ENCODE measurements around the gene CTIF. TPM values are rescaled to one million over a fixed set of nuclear protein-coding genes. Genes with fewer than 3 reads are reported as not detected.

The CTIF gene
- total and polyA plus RNA-seq, 2 experiments from 2014 or later, result 8.6 to 14.4 TPM

DNA sequence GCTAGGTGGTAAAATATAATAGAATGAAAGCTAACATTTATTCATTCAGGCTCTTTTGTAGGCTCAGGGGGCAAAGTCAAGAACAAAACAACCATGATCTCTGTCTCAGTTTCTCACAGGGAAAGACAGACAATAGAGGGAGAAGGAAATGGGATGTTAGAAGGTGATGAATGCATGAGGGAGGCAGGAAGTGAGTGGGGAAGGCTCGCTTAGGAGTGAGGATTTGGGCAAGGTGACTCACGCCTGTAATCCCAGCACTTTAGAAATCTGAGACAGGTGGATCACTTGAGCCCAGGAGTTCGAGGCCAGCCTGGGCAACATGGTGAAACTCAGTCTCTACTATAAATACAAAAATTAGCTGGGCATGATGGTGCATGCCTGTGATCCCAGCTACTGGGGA is 88.4 kb downstream of the CTIF start (continued):
- TF ChIP-seq, protein P1, sequence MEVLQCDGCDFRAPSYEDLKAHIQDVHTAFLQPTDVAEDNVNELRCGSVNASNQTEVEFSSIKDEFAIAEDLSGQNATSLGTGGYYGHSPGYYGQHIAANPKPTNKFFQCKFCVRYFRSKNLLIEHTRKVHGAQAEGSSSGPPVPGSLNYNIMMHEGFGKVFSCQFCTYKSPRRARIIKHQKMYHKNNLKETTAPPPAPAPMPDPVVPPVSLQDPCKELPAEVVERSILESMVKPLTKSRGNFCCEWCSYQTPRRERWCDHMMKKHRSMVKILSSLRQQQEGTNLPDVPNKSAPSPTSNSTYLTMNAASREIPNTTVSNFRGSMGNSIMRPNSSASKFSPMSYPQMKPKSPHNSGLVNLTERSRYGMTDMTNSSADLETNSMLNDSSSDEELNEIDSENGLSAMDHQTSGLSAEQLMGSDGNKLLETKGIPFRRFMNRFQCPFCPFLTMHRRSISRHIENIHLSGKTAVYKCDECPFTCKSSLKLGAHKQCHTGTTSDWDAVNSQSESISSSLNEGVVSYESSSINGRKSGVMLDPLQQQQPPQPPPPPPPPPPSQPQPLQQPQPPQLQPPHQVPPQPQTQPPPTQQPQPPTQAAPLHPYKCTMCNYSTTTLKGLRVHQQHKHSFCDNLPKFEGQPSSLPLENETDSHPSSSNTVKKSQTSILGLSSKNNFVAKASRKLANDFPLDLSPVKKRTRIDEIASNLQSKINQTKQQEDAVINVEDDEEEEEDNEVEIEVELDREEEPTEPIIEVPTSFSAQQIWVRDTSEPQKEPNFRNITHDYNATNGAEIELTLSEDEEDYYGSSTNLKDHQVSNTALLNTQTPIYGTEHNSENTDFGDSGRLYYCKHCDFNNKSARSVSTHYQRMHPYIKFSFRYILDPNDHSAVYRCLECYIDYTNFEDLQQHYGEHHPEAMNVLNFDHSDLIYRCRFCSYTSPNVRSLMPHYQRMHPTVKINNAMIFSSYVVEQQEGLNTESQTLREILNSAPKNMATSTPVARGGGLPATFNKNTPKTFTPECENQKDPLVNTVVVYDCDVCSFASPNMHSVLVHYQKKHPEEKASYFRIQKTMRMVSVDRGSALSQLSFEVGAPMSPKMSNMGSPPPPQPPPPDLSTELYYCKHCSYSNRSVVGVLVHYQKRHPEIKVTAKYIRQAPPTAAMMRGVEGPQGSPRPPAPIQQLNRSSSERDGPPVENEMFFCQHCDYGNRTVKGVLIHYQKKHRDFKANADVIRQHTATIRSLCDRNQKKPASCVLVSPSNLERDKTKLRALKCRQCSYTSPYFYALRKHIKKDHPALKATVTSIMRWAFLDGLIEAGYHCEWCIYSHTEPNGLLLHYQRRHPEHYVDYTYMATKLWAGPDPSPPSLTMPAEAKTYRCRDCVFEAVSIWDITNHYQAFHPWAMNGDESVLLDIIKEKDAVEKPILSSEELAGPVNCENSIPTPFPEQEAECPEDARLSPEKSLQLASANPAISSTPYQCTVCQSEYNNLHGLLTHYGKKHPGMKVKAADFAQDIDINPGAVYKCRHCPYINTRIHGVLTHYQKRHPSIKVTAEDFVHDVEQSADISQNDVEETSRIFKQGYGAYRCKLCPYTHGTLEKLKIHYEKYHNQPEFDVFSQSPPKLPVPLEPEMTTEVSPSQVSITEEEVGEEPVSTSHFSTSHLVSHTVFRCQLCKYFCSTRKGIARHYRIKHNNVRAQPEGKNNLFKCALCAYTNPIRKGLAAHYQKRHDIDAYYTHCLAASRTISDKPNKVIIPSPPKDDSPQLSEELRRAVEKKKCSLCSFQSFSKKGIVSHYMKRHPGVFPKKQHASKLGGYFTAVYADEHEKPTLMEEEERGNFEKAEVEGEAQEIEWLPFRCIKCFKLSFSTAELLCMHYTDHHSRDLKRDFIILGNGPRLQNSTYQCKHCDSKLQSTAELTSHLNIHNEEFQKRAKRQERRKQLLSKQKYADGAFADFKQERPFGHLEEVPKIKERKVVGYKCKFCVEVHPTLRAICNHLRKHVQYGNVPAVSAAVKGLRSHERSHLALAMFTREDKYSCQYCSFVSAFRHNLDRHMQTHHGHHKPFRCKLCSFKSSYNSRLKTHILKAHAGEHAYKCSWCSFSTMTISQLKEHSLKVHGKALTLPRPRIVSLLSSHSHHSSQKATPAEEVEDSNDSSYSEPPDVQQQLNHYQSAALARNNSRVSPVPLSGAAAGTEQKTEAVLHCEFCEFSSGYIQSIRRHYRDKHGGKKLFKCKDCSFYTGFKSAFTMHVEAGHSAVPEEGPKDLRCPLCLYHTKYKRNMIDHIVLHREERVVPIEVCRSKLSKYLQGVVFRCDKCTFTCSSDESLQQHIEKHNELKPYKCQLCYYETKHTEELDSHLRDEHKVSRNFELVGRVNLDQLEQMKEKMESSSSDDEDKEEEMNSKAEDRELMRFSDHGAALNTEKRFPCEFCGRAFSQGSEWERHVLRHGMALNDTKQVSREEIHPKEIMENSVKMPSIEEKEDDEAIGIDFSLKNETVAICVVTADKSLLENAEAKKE (CRISPR knock-in tag; IDR thresholded peaks at IDR 0.05), result no peak

DNA sequence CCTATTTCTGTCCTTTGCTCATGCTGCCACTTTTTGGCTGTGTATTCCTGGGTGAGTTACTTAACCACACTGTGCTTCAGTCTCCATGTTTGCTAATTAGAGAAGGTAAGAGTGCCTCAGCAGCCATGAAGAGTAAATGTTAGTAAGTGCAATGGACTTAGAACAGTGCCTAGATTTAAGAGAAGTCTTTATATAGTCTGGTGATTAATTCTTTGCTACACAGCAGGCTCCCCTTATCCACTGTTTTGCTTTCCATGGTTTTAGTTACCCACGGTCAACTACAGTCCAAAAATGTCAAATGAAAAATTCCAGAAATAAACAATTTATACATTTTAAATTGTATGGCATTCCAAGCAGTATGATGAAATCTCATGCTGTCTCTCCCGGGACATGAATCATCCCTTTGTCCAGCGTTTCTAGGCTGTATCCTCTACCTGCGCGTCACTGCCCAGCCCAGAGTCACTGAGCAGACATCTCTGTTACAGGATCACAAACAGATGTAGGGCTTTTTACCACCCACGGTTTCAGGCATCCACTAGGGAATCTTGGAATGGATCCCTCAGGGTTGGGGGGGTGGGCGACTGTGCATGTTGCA is 91.0 kb downstream of the CTIF start:
- H3K27me3 ChIP-seq (ENCODE audit: insufficient read depth), result no peaks in the 10 kb centered on the region
- ATAC-seq (no peak; the same call in 1 of the 3 replicates), DNase-seq (ENCODE audit: low spot score) (no peak)
- Mint-ChIP-seq H3K27ac (0 out of 2 replicates have a peak overlapping the region, but pooled peaks have one; percentile 44), H3K27me3 (ENCODE audit: insufficient read depth, low read depth, poor library complexity) (peaks cover 6% of the 10 kb centered on the region), H3K4me1 (peaks cover 16% of the 10 kb centered on the region), H3K36me3 (ENCODE audit: low read depth) (peaks cover 2% of the 10 kb centered on the region; the same call in 1 of the 3 replicates), H3K4me3 (no peak overlapping the region), H3K9me3 (no peaks in the 10 kb centered on the region)
- H4K20me1 ChIP-seq (replicated peaks; ENCODE audit: insufficient read depth), result no peaks in the 10 kb centered on the region
- no peak overlapping the region for H3K27ac ChIP-seq (ENCODE audit: low read depth)
- H3F3A ChIP-seq (replicated peaks; ENCODE audit: low read depth), result no peaks in the 10 kb centered on the region
- no peak overlapping the region for H3K4me2 ChIP-seq
- H3K79me2 ChIP-seq (replicated peaks; ENCODE audit: insufficient read depth), result no peaks in the 10 kb centered on the region
- no peak overlapping the region for H3K4me3 ChIP-seq
- no peaks in the 10 kb centered on the region for H3K36me3 ChIP-seq (ENCODE audit: insufficient read depth)
- H2AFZ ChIP-seq, result no peak overlapping the region
- H3K4me1 ChIP-seq (ENCODE audit: insufficient read depth), result no peaks in the 10 kb centered on the region; the same call in 1 of the 2 replicates
- no peaks in the 10 kb centered on the region for H3K9me2 ChIP-seq (ENCODE audit: insufficient read depth)
- no peak for TF ChIP-seq EZH2phosphoT487 (IDR thresholded peaks at IDR 0.05; ENCODE audit: unreplicated experiment)
- TF ChIP-seq, protein P1 (CRISPR knock-in tag; IDR thresholded peaks at IDR 0.05), result no peak
- TF ChIP-seq, protein P2, sequence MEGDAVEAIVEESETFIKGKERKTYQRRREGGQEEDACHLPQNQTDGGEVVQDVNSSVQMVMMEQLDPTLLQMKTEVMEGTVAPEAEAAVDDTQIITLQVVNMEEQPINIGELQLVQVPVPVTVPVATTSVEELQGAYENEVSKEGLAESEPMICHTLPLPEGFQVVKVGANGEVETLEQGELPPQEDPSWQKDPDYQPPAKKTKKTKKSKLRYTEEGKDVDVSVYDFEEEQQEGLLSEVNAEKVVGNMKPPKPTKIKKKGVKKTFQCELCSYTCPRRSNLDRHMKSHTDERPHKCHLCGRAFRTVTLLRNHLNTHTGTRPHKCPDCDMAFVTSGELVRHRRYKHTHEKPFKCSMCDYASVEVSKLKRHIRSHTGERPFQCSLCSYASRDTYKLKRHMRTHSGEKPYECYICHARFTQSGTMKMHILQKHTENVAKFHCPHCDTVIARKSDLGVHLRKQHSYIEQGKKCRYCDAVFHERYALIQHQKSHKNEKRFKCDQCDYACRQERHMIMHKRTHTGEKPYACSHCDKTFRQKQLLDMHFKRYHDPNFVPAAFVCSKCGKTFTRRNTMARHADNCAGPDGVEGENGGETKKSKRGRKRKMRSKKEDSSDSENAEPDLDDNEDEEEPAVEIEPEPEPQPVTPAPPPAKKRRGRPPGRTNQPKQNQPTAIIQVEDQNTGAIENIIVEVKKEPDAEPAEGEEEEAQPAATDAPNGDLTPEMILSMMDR (conservative IDR thresholded peaks at IDR 0.05; ENCODE audit: low read depth in 2 of 2), result no peak
- no peak for TF ChIP-seq ZNF331 (CRISPR knock-in tag; IDR thresholded peaks at IDR 0.05; ENCODE audit: low read depth)
- TF ChIP-seq ZNF114 (CRISPR knock-in tag; IDR thresholded peaks at IDR 0.05), result no peak
- no peak for TF ChIP-seq POLR2AphosphoS5 (IDR thresholded peaks at IDR 0.05; ENCODE audit: low read depth)
- no peak for TF ChIP-seq JUNB (IDR thresholded peaks at IDR 0.05; ENCODE audit: unreplicated experiment)
